K562 (cell line): ENCODE data around the gene MPP7. TPM values are rescaled to one million over a fixed set of nuclear protein-coding genes. Genes with fewer than 3 reads are reported as not detected.

ENCODE experiments used
- ATAC-seq: fragments of 200-7000 bp; cut with Tn5 transposase; 3 replicates; pipeline ENCODE4 v1.9.1; 2020; ENCODE audit warnings: moderate library complexity
- BruUV-seq: library from RNA; stranded (reverse); fragments of 400-500 nt; replicated peaks from 2 replicates; lab custom pipeline; 2021; lab: Mats Ljungman, UMichigan
- CTCF ChIA-PET: fragments of 300-600 bp; formaldehyde crosslinking; extraction: SDS; loops from one replicate; lab custom pipeline; 2021; ENCODE audit warnings: low intra/inter-chr PET ratio; lab: Yijun Ruan, JAX
- POLR2A ChIA-PET: fragments of 300-600, 350-650 bp; sonication (Branson Sonifier 250); formaldehyde crosslinking; extraction: SDS; loops from one replicate; lab custom pipeline; 2021; ENCODE audit warnings: antibody characterized with exemption, inconsistent platforms; lab: Yijun Ruan, JAX
- DNase-seq, 4 experiments: peaks; one replicate each; pipeline versions ENCODE4 v3.0.0 to v3.0.0-alpha.2; 2011 to 2018; ENCODE audit warnings: low spot score in 3 of 4, mixed read lengths in 3 of 4; ENCODE audit errors: extremely low read depth in 1 of 4
- FAIRE-seq: peaks from 2 replicates; lab custom pipeline; 2011; peaks lifted over from hg19 to GRCh38; lab: Jason Lieb, UNC
- H2AFZ ChIP-seq: 2 replicates; pipeline ENCODE4 v1.6.0; 2011; ENCODE audit warnings: low read depth, low read length, control low read depth, inconsistent platforms
- H3K27ac ChIP-seq: fragments of 200-600 bp; 3 replicates; pipeline ENCODE4 v1.8.0; 2011; ENCODE audit warnings: low read depth, mild to moderate bottlenecking, control low read depth, inconsistent platforms, low read length, moderate library complexity, mixed read lengths; ENCODE audit errors: extremely low read depth
- H3K27me3 ChIP-seq, 2 experiments: fragments of 300-600 bp in 1 of 2; 2 replicates in 1 of 2; 3 replicates in 1 of 2; pipeline versions ENCODE4 v1.6.0 to v1.8.0; 2011; ENCODE audit warnings: inconsistent platforms in 2 of 2, low read length in 2 of 2, mild to moderate bottlenecking in 1 of 2, mixed read lengths in 1 of 2, moderate library complexity in 1 of 2; ENCODE audit not compliant: control insufficient read depth in 2 of 2, insufficient read depth in 2 of 2
- H3K36me3 ChIP-seq: fragments of 300-600 bp; 3 replicates; pipeline ENCODE4 v1.8.0; 2011; ENCODE audit warnings: mild to moderate bottlenecking, low read length, inconsistent platforms; ENCODE audit not compliant: control insufficient read depth, insufficient read depth
- H3K4me1 ChIP-seq, 2 experiments: fragments of 200-600 bp in 1 of 2; replicated peaks in 1 of 2; 2 replicates in 1 of 2; 3 replicates in 1 of 2; pipeline versions ENCODE4 v1.5.1 to v1.8.0; 2011; ENCODE audit warnings: inconsistent platforms in 2 of 2, low read length in 2 of 2, mild to moderate bottlenecking in 1 of 2, mixed read lengths in 1 of 2, moderate library complexity in 1 of 2; ENCODE audit not compliant: control insufficient read depth in 2 of 2, insufficient read depth in 2 of 2
- H3K4me2 ChIP-seq: 2 replicates; pipeline ENCODE4 v1.6.1; 2011; ENCODE audit warnings: low read length, control low read depth, inconsistent platforms, mixed read lengths; ENCODE audit not compliant: insufficient read depth
- H3K4me3 ChIP-seq: fragments of 200-600 bp; sonication (generic), shearing (Covaris generic); 2 replicates; pipeline ENCODE4 v1.5.1; 2016; ENCODE audit warnings: control low read depth, inconsistent platforms
- H3K79me2 ChIP-seq: fragments of 200-600 bp; 3 replicates; pipeline ENCODE4 v1.8.0; 2011; ENCODE audit warnings: low read length, inconsistent platforms; ENCODE audit not compliant: control insufficient read depth, insufficient read depth
- H3K9ac ChIP-seq, 2 experiments: 2 replicates each; pipeline versions ENCODE4 v1.6.0 to v1.6.1; 2011; ENCODE audit warnings: low read depth in 2 of 2, low read length in 2 of 2, control low read depth in 1 of 2, inconsistent platforms in 1 of 2, mild to moderate bottlenecking in 1 of 2, mixed read lengths in 1 of 2; ENCODE audit not compliant: insufficient read depth in 1 of 2
- H3K9me1 ChIP-seq: one replicate; pipeline ENCODE4 v1.6.0; 2011; ENCODE audit warnings: inconsistent platforms, mild to moderate bottlenecking, low read length, moderate library complexity; ENCODE audit not compliant: control insufficient read depth, insufficient read depth
- H3K9me3 ChIP-seq: replicated peaks from 2 replicates; pipeline ENCODE4 v1.5.1; 2011; ENCODE audit warnings: low read depth, low read length, inconsistent platforms; ENCODE audit not compliant: control insufficient read depth, insufficient read depth
- H4K20me1 ChIP-seq: replicated peaks from 2 replicates; pipeline ENCODE4 v1.6.1; 2011; ENCODE audit warnings: low read length, inconsistent platforms, mixed read lengths; ENCODE audit not compliant: control insufficient read depth, insufficient read depth
- CREM ChIP-seq: IDR thresholded peaks from 2 replicates; pipeline ENCODE4 v1.6.1; 2014; ENCODE audit warnings: antibody characterized with exemption, low read depth
- E2F3 ChIP-seq: fragments of 250-450 bp; sonication (Bioruptor Pico); IDR thresholded peaks from 2 replicates; pipeline ENCODE4 v1.4.0; 2020; ENCODE audit warnings: mild to moderate bottlenecking
- HDAC2 ChIP-seq: fragments of 450-650 bp; IDR thresholded peaks from 2 replicates; pipeline ENCODE4 v1.6.1; 2016; ENCODE audit warnings: mild to moderate bottlenecking
- MLX ChIP-seq, 2 experiments: fragments of 450-650 bp in 1 of 2; sonication (generic) in 1 of 2; formaldehyde crosslinking; conservative IDR thresholded peaks; 2 replicates each; pipeline versions ENCODE4 v1.4.0 to v1.8.1; 2020 to 2022; ENCODE audit warnings: mild to moderate bottlenecking in 1 of 2, missing genetic modification reagents in 1 of 2
- MTA3 ChIP-seq: fragments of 450-650 bp; formaldehyde crosslinking; IDR thresholded peaks from 2 replicates; pipeline ENCODE4 v1.6.1; 2017; ENCODE audit warnings: mild to moderate bottlenecking, borderline replicate concordance
- PPARD ChIP-seq: fragments of 250-450 bp; sonication (Bioruptor Pico); IDR thresholded peaks from 2 replicates; pipeline ENCODE4 v1.8.0; 2022; ENCODE audit warnings: inconsistent platforms, mild to moderate bottlenecking, moderate library complexity
- RAD21 ChIP-seq, 2 experiments: fragments of 250-450 bp in 1 of 2; fragments of 450-650 bp in 1 of 2; sonication (Bioruptor Pico) in 1 of 2; formaldehyde crosslinking in 1 of 2; IDR thresholded peaks in 1 of 2; conservative IDR thresholded peaks in 1 of 2; 2 replicates each; pipeline versions ENCODE4 v1.4.0 to v1.8.0; 2020 to 2022; ENCODE audit warnings: mild to moderate bottlenecking in 2 of 2, moderate library complexity in 1 of 2
- SMARCB1 ChIP-seq: IDR thresholded peaks from 2 replicates; pipeline ENCODE4 v1.6.1; 2011; ENCODE audit warnings: improper control_type of control experiment, low read depth; ENCODE audit not compliant: insufficient read length
- ZBTB7A ChIP-seq: IDR thresholded peaks from 2 replicates; pipeline ENCODE4 v1.6.1; 2011; ENCODE audit warnings: low read depth, mild to moderate bottlenecking, low read length, moderate library complexity, borderline replicate concordance; ENCODE audit not compliant: control insufficient read depth
- ZFPM2 ChIP-seq: fragments of 250-450 bp; sonication (Bioruptor Pico); IDR thresholded peaks from 2 replicates; pipeline ENCODE4 v1.5.1; 2022; ENCODE audit warnings: mild to moderate bottlenecking
- WGBS: fragments of 100-300 bp; shearing (Covaris generic); methylation state at CpG from one replicate; pipeline ENCODE4 v1.1.6; 2016; ENCODE audit warnings: low coverage, mixed read lengths; ENCODE audit not compliant: insufficient coverage; ENCODE audit errors: missing lambda C conversion rate; 5-methylcytosine and 5-hydroxymethylcytosine counted together
- in situ Hi-C: fragments of 300-500 bp; cut with MboI; formaldehyde crosslinking; loops from 4 replicates; pipeline ENCODE4 v1.15.0; 2018; ENCODE audit warnings: inconsistent platforms, mixed read lengths
- intact Hi-C: fragments of 100-400 bp; cut with micrococcal nuclease; formaldehyde crosslinking; loops from 2 replicates; pipeline ENCODE4 v1.14.2; 2022
- polyA plus RNA-seq, 8 experiments: library from polyadenylated mRNA; depleted of rRNA in 4 of 8; stranded (reverse) in 5 of 8; unstranded in 3 of 8; fragments of >200 nt; fragmentation: Nextera tagmentation in 2 of 8; fragmentation: Illumina TruSeq in 1 of 8; extraction: Ambion mirVana in 2 of 8; extraction: Trizol in 1 of 8; gene quantifications; 2 replicates each; pipeline versions ENCODE4 v1.2.1 to v1.2.3, GENCODE V29; 2011 to 2014; ENCODE audit warnings: inconsistent platforms in 1 of 8, missing spikeins in 1 of 8
- total RNA-seq, 7 experiments: library from RNA; depleted of rRNA in 6 of 7; stranded (reverse); fragments of >200 nt in 6 of 7; fragmentation: Illumina TruSeq in 2 of 7; extraction: Trizol in 2 of 7; gene quantifications; 2 replicates each; pipeline versions ENCODE4 v1.2.1 to v1.2.3, GENCODE V29; 2011 to 2021; ENCODE audit warnings: low replicate concordance in 1 of 7
- TF ChIP-seq, protein P1 (sequence below): conservative IDR thresholded peaks from 2 replicates; pipeline ENCODE4 v1.6.1; 2011; ENCODE audit warnings: low read depth, mild to moderate bottlenecking, low read length; ENCODE audit not compliant: control insufficient read depth

The MPP7 gene
- total and polyA plus RNA-seq, 9 of the 15 experiments (the other 6 are each of a cell fraction or from before 2014, with no cell fraction given), result 0.03 to 0.50 (median 0.23) TPM

GRCh38 chr10:28280652-28281051 is 22.2 kb downstream of the MPP7 start:
- WGBS, result 0% methylated on average over 3 of the region's 3 CpGs

More at GRCh38 chr10:28280652-28281051, 22.2 kb downstream of the MPP7 start:
- Histone ChIP-seq H3K9ac (no peak overlapping the region), H3K79me2 (no peaks in the 10 kb centered on the region), H3K9me3 (no peaks in the 10 kb centered on the region), H3K27ac (no peak overlapping the region), H3K4me2 (no peak overlapping the region), H3K4me3 (no peak overlapping the region), H3K36me3 (no peaks in the 10 kb centered on the region)
- FAIRE-seq (no peak), ATAC-seq (no peak), DNase-seq (no peak)
- no TSS peak for BruUV-seq
- in situ Hi-C loops, result no loop called here
- no peak for TF ChIP-seq CREM
- TF ChIP-seq SMARCB1, result no peak
- TF ChIP-seq HDAC2, result no peak
- no peak for TF ChIP-seq MLX (CRISPR knock-in tag; conservative IDR thresholded peaks at IDR 0.05)
- no peak for TF ChIP-seq MTA3
- no peak for TF ChIP-seq RAD21 (CRISPR knock-in tag; conservative IDR thresholded peaks at IDR 0.05 in 1 of 2, IDR thresholded peaks at IDR 0.05 in 1 of 2)
- no peak for TF ChIP-seq ZFPM2 (CRISPR knock-in tag)
- no peak for TF ChIP-seq ZBTB7A
- TF ChIP-seq, protein P1, sequence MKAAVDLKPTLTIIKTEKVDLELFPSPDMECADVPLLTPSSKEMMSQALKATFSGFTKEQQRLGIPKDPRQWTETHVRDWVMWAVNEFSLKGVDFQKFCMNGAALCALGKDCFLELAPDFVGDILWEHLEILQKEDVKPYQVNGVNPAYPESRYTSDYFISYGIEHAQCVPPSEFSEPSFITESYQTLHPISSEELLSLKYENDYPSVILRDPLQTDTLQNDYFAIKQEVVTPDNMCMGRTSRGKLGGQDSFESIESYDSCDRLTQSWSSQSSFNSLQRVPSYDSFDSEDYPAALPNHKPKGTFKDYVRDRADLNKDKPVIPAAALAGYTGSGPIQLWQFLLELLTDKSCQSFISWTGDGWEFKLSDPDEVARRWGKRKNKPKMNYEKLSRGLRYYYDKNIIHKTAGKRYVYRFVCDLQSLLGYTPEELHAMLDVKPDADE, result no peak
- no peak for TF ChIP-seq PPARD (CRISPR knock-in tag)
- no peak for TF ChIP-seq E2F3 (CRISPR knock-in tag)
- TF ChIP-seq, all 486 proteins: peak for 0
- ChIA-PET POLR2A (no interaction called here), CTCF (no interaction called here)
- peaks cover 5 to 7% of the 10 kb centered on the region in 2 experiments; a peak in 2 of 5 replicates for H3K27me3 ChIP-seq
- H3K4me1 ChIP-seq, result no peaks in the 10 kb centered on the region
- H2AFZ ChIP-seq, result no peak overlapping the region
- H4K20me1 ChIP-seq, result no peaks in the 10 kb centered on the region
- no peaks in the 10 kb centered on the region for H3K9me1 ChIP-seq
- intact Hi-C loops, result no loop called here
